Measurements from ENCODE around the gene FBXO11. TPM values are rescaled to one million over a fixed set of nuclear protein-coding genes. Genes with fewer than 3 reads are reported as not detected.

FBXO11 gene
- polyA plus RNA-seq, 1 donor (not counting 4 experiments of a cell fraction or from before 2014, with no cell fraction given), result 45.5 TPM

- no peak overlapping the region for H3K4me2 ChIP-seq (ENCODE audit: control insufficient read depth, extremely low read depth, insufficient read depth, low read depth, low read length)
- H3K27me3 ChIP-seq (ENCODE audit: control insufficient read depth, extremely low read depth, insufficient read depth, low read length), result no peaks in the 10 kb centered on the region
- H3K9me1 ChIP-seq (ENCODE audit: control insufficient read depth, extremely low read depth, insufficient read depth, low read length), result no peaks in the 10 kb centered on the region
- FAIRE-seq (no peak), DNase-seq (ENCODE audit: low read depth, low spot score) (no peak)
- dilution Hi-C loops (cut with MboI; ENCODE audit: extremely low pct_ligation_motif_present, low sequenced_read_pairs), result no loop called here
- no peaks in the 10 kb centered on the region for H3K9me3 ChIP-seq (ENCODE audit: control insufficient read depth, low read depth, low read length)
- TF ChIP-seq CTCF (optimal IDR thresholded peaks at IDR 0.05 in 1 of 3, IDR thresholded peaks at IDR 0.05 in 1 of 3, conservative IDR thresholded peaks at IDR 0.05 in 1 of 3; ENCODE audit: extremely low read depth in 1 of 3, insufficient read depth in 2 of 3, low read length in 3 of 3), result no peak
- TF ChIP-seq EZH2 (IDR thresholded peaks at IDR 0.05; ENCODE audit: low read length), result no peak
- H4K20me1 ChIP-seq (ENCODE audit: control insufficient read depth, extremely low read depth, insufficient read depth, low read length), result peaks cover 10% of the 10 kb centered on the region
- H3K36me3 ChIP-seq (ENCODE audit: control insufficient read depth in 2 of 2, extremely low read depth in 1 of 2, insufficient read depth in 2 of 2, low read length in 2 of 2), result peaks cover 7 to 8% of the 10 kb centered on the region in 2 experiments
- no peak overlapping the region for H3K4me3 ChIP-seq (ENCODE audit: control insufficient read depth in 2 of 3, extremely low read depth in 1 of 3, insufficient read depth in 2 of 3, low read depth in 1 of 3, low read length in 3 of 3)
- no peak overlapping the region for H3K27ac ChIP-seq (ENCODE audit: control insufficient read depth, insufficient read depth, low read length)
- peaks cover 3% of the 10 kb centered on the region for H3K4me1 ChIP-seq (ENCODE audit: control insufficient read depth, extremely low read depth, insufficient read depth, low read length)
- no peak overlapping the region for H3K9ac ChIP-seq (ENCODE audit: control insufficient read depth, extremely low read depth, insufficient read depth, low read length)
- no peak overlapping the region for H2AFZ ChIP-seq (ENCODE audit: control insufficient read depth, low read length)
- peaks cover 91% of the 10 kb centered on the region for H3K79me2 ChIP-seq (ENCODE audit: control insufficient read depth, insufficient read depth, low read length)
These were observed 29.4 kb downstream of the FBXO11 start for GRCh38 chr2:47876912-47877311.

GRCh38 chr2:47872941-47873340, 33.4 kb downstream of the FBXO11 start:
- Histone ChIP-seq H3K9ac (ENCODE audit: control insufficient read depth, extremely low read depth, insufficient read depth, low read length) (no peak overlapping the region), H3K4me3 (ENCODE audit: control insufficient read depth in 2 of 3, extremely low read depth in 1 of 3, insufficient read depth in 2 of 3, low read depth in 1 of 3, low read length in 3 of 3) (no peak overlapping the region), H2AFZ (ENCODE audit: control insufficient read depth, low read length) (no peak overlapping the region), H3K27me3 (ENCODE audit: control insufficient read depth, extremely low read depth, insufficient read depth, low read length) (no peaks in the 10 kb centered on the region), H3K36me3 (ENCODE audit: control insufficient read depth in 2 of 2, extremely low read depth in 1 of 2, insufficient read depth in 2 of 2, low read length in 2 of 2) (peaks cover 7 to 9% of the 10 kb centered on the region in 2 experiments), H4K20me1 (ENCODE audit: control insufficient read depth, extremely low read depth, insufficient read depth, low read length) (peaks cover 13% of the 10 kb centered on the region), H3K9me3 (ENCODE audit: control insufficient read depth, low read depth, low read length) (no peaks in the 10 kb centered on the region), H3K79me2 (ENCODE audit: control insufficient read depth, insufficient read depth, low read length) (peaks cover 92% of the 10 kb centered on the region), H3K9me1 (ENCODE audit: control insufficient read depth, extremely low read depth, insufficient read depth, low read length) (peaks cover 3% of the 10 kb centered on the region), H3K4me2 (ENCODE audit: control insufficient read depth, extremely low read depth, insufficient read depth, low read depth, low read length) (no peak overlapping the region), H3K4me1 (ENCODE audit: control insufficient read depth, extremely low read depth, insufficient read depth, low read length) (peaks cover 2% of the 10 kb centered on the region), H3K27ac (ENCODE audit: control insufficient read depth, insufficient read depth, low read length) (no peak overlapping the region)
- TF ChIP-seq CTCF (optimal IDR thresholded peaks at IDR 0.05 in 1 of 3, IDR thresholded peaks at IDR 0.05 in 1 of 3, conservative IDR thresholded peaks at IDR 0.05 in 1 of 3; ENCODE audit: extremely low read depth in 1 of 3, insufficient read depth in 2 of 3, low read length in 3 of 3), result no peak
- no peak for TF ChIP-seq EZH2 (IDR thresholded peaks at IDR 0.05; ENCODE audit: low read length)
- no peak for DNase-seq (ENCODE audit: low read depth, low spot score)
- dilution Hi-C loops (cut with MboI; ENCODE audit: extremely low pct_ligation_motif_present, low sequenced_read_pairs), result no loop called here
- no peak for FAIRE-seq
